PC-3 (cell line): ENCODE measurements around the gene MYOCD.

Source experiments
- EZH2 ChIP-seq: fragments of 300-600 bp; sonication (generic); IDR thresholded peaks from one replicate; pipeline ENCODE4 v1.6.1; 2017; ENCODE audit warnings: antibody characterized with exemption, mild to moderate bottlenecking, low read length; ENCODE audit not compliant: unreplicated experiment
- TF ChIP-seq, protein P1 (sequence below): fragments of 300-600 bp; sonication (generic); conservative IDR thresholded peaks from 2 replicates; pipeline ENCODE4 v1.5.1; 2017; ENCODE audit warnings: antibody characterized with exemption, low read depth, mild to moderate bottlenecking, low read length

DNA sequence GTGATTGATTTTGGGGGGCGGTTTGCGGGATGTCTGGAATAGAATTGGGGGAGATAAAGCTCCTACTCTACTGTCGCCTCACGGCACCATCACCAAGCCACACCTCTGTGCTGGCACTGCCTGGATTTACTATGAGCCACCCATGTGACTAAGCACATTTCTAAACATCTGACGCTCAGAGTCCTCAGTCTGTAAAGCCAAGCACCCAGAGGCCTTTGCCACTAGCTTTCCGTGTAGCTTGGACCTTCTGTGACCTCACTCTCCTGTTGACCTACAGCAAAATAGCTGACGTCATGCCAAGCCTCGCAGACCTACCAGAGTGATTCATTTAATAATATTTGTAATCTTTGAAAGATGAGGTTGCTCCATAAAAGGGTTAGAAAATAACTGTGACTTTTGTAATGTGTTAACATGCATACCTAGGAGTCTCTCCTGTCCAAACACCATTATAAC, 38.5 kb upstream of the MYOCD start:
- TF ChIP-seq, protein P1, sequence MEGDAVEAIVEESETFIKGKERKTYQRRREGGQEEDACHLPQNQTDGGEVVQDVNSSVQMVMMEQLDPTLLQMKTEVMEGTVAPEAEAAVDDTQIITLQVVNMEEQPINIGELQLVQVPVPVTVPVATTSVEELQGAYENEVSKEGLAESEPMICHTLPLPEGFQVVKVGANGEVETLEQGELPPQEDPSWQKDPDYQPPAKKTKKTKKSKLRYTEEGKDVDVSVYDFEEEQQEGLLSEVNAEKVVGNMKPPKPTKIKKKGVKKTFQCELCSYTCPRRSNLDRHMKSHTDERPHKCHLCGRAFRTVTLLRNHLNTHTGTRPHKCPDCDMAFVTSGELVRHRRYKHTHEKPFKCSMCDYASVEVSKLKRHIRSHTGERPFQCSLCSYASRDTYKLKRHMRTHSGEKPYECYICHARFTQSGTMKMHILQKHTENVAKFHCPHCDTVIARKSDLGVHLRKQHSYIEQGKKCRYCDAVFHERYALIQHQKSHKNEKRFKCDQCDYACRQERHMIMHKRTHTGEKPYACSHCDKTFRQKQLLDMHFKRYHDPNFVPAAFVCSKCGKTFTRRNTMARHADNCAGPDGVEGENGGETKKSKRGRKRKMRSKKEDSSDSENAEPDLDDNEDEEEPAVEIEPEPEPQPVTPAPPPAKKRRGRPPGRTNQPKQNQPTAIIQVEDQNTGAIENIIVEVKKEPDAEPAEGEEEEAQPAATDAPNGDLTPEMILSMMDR, result no peak
- no peak for TF ChIP-seq EZH2
